ENCODE data around the gene EPAS1. TPM values are rescaled to one million over a fixed set of nuclear protein-coding genes. Genes with fewer than 3 reads are reported as not detected.

EPAS1 gene
- total RNA-seq, 1 experiment from 2014 or later: 55.9 TPM

GRCh38 chr2:46290078-46290477, 7.1 kb upstream of the EPAS1 start:
- Histone ChIP-seq H3K4me2 (ENCODE audit: low read length) (no peak overlapping the region), H3K4me1 (ENCODE audit: control insufficient read depth in 1 of 2, insufficient read depth in 2 of 2, low read length in 2 of 2) (peaks cover 6 to 13% of the 10 kb centered on the region in 2 experiments; a peak in 2 of 4 replicates), H3K9ac (ENCODE audit: low read length) (no peak overlapping the region), H3K9me3 (ENCODE audit: control insufficient read depth in 1 of 2, insufficient read depth in 1 of 2, low read depth in 1 of 2, low read length in 2 of 2) (no peaks in the 10 kb centered on the region), H3K27ac (ENCODE audit: low read depth, low read length) (no peak overlapping the region), H3K9me2 (ENCODE audit: insufficient read depth) (no peaks in the 10 kb centered on the region), H2AFZ (ENCODE audit: low read depth, low read length, poor library complexity, severe bottlenecking) (no peak overlapping the region), H4K20me1 (ENCODE audit: insufficient read depth) (no peaks in the 10 kb centered on the region), H3K4me3 (replicated peaks in 1 of 2; ENCODE audit: low read depth in 1 of 2, low read length in 2 of 2) (no peak overlapping the region), H3K36me3 (ENCODE audit: control insufficient read depth in 1 of 2, insufficient read depth in 2 of 2, low read length in 2 of 2) (no peaks in the 10 kb centered on the region), H3K27me3 (ENCODE audit: insufficient read depth, low read length) (no peaks in the 10 kb centered on the region), H3K79me2 (ENCODE audit: insufficient read depth, low read length) (no peaks in the 10 kb centered on the region)
- intact Hi-C loops (cut with micrococcal nuclease): no loop called here
- CTCF ChIA-PET: no interaction called here
- ATAC-seq (no peak), DNase-seq (ENCODE audit: low read depth, low spot score) (no peak)
- BruUV-seq (replicated peaks): no TSS peak
- TF ChIP-seq ZNF274 (IDR thresholded peaks at IDR 0.05; ENCODE audit: low read depth, low read length) (no peak), ZFX (IDR thresholded peaks at IDR 0.05) (no peak), ZBTB33 (IDR thresholded peaks at IDR 0.05; ENCODE audit: extremely low read depth, insufficient replicate concordance, low read length) (no peak), CBX3 (IDR thresholded peaks at IDR 0.05; ENCODE audit: low read depth) (no peak), ATF3 (IDR thresholded peaks at IDR 0.05) (no peak), POLR2A (IDR thresholded peaks at IDR 0.05; ENCODE audit: borderline replicate concordance, extremely low read depth, insufficient read depth, insufficient read length) (no peak), SP1 (IDR thresholded peaks at IDR 0.05; ENCODE audit: low read depth) (no peak), CTCF (IDR thresholded peaks at IDR 0.05 in 2 of 3, conservative IDR thresholded peaks at IDR 0.05 in 1 of 3; ENCODE audit: borderline replicate concordance in 1 of 3, insufficient read depth in 1 of 3, low read depth in 2 of 3, low read length in 2 of 3) (no peak), EGR1 (IDR thresholded peaks at IDR 0.05; ENCODE audit: low read depth) (no peak)
- RAD21 ChIA-PET (ENCODE audit: low non-redundant PET in 1 of 2, low total read pairs in 2 of 2, uncharacterized antibody in 2 of 2, unreplicated experiment in 2 of 2): no interaction called here
- POLR2A ChIA-PET: no interaction called here

Measured in HCT116 (cell line).